IMR-90 (cell line): Measurements from ENCODE around the gene USP25. TPM values are rescaled to one million over a fixed set of nuclear protein-coding genes. Genes with fewer than 3 reads are reported as not detected.

ENCODE experiments used
- ATAC-seq: fragments of 200-7000 bp; cut with Tn5 transposase; 2 replicates; pipeline ENCODE4 v1.9.1; 2020; ENCODE audit warnings: low read depth, mild to moderate bottlenecking, moderate library complexity
- BruUV-seq: library from RNA; stranded (reverse); fragments of 400-500 nt; replicated peaks from 2 replicates; lab custom pipeline; 2021; lab: Mats Ljungman, UMichigan
- CTCF ChIA-PET: fragments of 300-600 bp; formaldehyde crosslinking; extraction: SDS; loops from one replicate; lab custom pipeline; 2021; ENCODE audit warnings: antibody characterized with exemption; lab: Yijun Ruan, JAX
- POLR2A ChIA-PET: fragments of 300-600 bp; sonication (Branson Sonifier 250); formaldehyde crosslinking; loops from one replicate; lab custom pipeline; 2022; ENCODE audit warnings: antibody characterized with exemption; ENCODE audit not compliant: unreplicated experiment; lab: Charles Lee
- DNase-seq: peaks from one replicate; pipeline ENCODE4 v3.0.0; 2013
- H2AFZ ChIP-seq: replicated peaks from 2 replicates; pipeline ENCODE3; 2013; ENCODE audit warnings: low read length, mild to moderate bottlenecking; ENCODE audit not compliant: poor library complexity
- H2AK5ac ChIP-seq: 2 replicates; pipeline ENCODE4 v1.6.1; 2013; ENCODE audit warnings: low read depth, low read length, inconsistent platforms
- H2AK9ac ChIP-seq: replicated peaks from 2 replicates; pipeline ENCODE3; 2013; ENCODE audit warnings: mild to moderate bottlenecking, low read depth, low read length, moderate library complexity; ENCODE audit not compliant: poor library complexity
- H2BK120ac ChIP-seq: 2 replicates; pipeline ENCODE4 v1.6.1; 2013; ENCODE audit warnings: low read depth, low read length, inconsistent platforms
- H2BK15ac ChIP-seq: 3 replicates; pipeline ENCODE4 v1.6.1; 2013; ENCODE audit warnings: low read depth, low read length, inconsistent platforms
- H2BK20ac ChIP-seq: 2 replicates; pipeline ENCODE4 v1.6.1; 2013; ENCODE audit warnings: low read depth, mild to moderate bottlenecking, inconsistent platforms, low read length, moderate library complexity
- H2BK5ac ChIP-seq: 2 replicates; pipeline ENCODE4 v1.6.1; 2013; ENCODE audit warnings: mild to moderate bottlenecking, low read depth, low read length, inconsistent platforms; ENCODE audit not compliant: poor library complexity, severe bottlenecking
- H3K14ac ChIP-seq: replicated peaks from 2 replicates; pipeline ENCODE4 v1.6.1; 2013; ENCODE audit warnings: low read depth, low read length, inconsistent platforms
- H3K18ac ChIP-seq: 2 replicates; pipeline ENCODE4 v1.6.1; 2013; ENCODE audit warnings: low read depth, low read length, control low read depth
- H3K23ac ChIP-seq: 2 replicates; pipeline ENCODE4 v1.6.1; 2013; ENCODE audit warnings: low read depth, low read length, inconsistent platforms
- H3K27ac ChIP-seq: 2 replicates; pipeline ENCODE4 v1.5.1; 2013; ENCODE audit warnings: mild to moderate bottlenecking, control low read depth, low read length; ENCODE audit not compliant: insufficient read depth
- H3K27me3 ChIP-seq: 2 replicates; pipeline ENCODE4 v1.6.1; 2013; ENCODE audit warnings: low read length; ENCODE audit not compliant: control insufficient read depth, insufficient read depth
- H3K36me3 ChIP-seq: 2 replicates; pipeline ENCODE4 v1.6.1; 2013; ENCODE audit warnings: low read length, mixed read lengths; ENCODE audit not compliant: control insufficient read depth, insufficient read depth
- H3K4ac ChIP-seq: 2 replicates; pipeline ENCODE4 v1.6.1; 2013; ENCODE audit warnings: low read depth, low read length, inconsistent platforms
- H3K4me1 ChIP-seq: 2 replicates; pipeline ENCODE4 v1.6.1; 2013; ENCODE audit warnings: low read length, mixed read lengths; ENCODE audit not compliant: control insufficient read depth, insufficient read depth
- H3K4me2 ChIP-seq: 2 replicates; pipeline ENCODE4 v1.6.1; 2013; ENCODE audit warnings: low read depth, mild to moderate bottlenecking, control low read depth, low read length, moderate library complexity
- H3K4me3 ChIP-seq: 2 replicates; pipeline ENCODE4 v1.5.1; 2013; ENCODE audit warnings: low read depth, mild to moderate bottlenecking, control low read depth, low read length, moderate library complexity; ENCODE audit not compliant: insufficient read depth
- H3K56ac ChIP-seq: 2 replicates; pipeline ENCODE4 v1.6.1; 2013; ENCODE audit warnings: low read length, inconsistent platforms; ENCODE audit not compliant: insufficient read depth; ENCODE audit errors: extremely low read depth
- H3K79me1 ChIP-seq, 2 experiments: 2 replicates each; pipeline ENCODE4 v1.6.1; 2013; ENCODE audit warnings: low read length in 2 of 2, inconsistent platforms in 1 of 2, low read depth in 1 of 2
- H3K9ac ChIP-seq: 2 replicates; pipeline ENCODE4 v1.6.1; 2013; ENCODE audit warnings: low read depth, low read length, control low read depth
- H3K9me1 ChIP-seq: 2 replicates; pipeline ENCODE4 v1.6.1; 2013; ENCODE audit warnings: low read length, inconsistent platforms; ENCODE audit not compliant: insufficient read depth
- H3K9me3 ChIP-seq: 2 replicates; pipeline ENCODE4 v1.6.1; 2013; ENCODE audit warnings: low read length; ENCODE audit not compliant: control insufficient read depth, insufficient read depth
- H4K20me1 ChIP-seq: 2 replicates; pipeline ENCODE4 v1.6.1; 2013; ENCODE audit warnings: low read length, inconsistent platforms; ENCODE audit not compliant: insufficient read depth
- H4K5ac ChIP-seq: 2 replicates; pipeline ENCODE4 v1.6.1; 2013; ENCODE audit warnings: mild to moderate bottlenecking, low read depth, low read length, control low read depth
- H4K8ac ChIP-seq, 2 experiments: 2 replicates each; pipeline ENCODE4 v1.6.1; 2013; ENCODE audit warnings: low read depth in 2 of 2, low read length in 2 of 2, control low read depth in 1 of 2, inconsistent platforms in 1 of 2
- H4K91ac ChIP-seq: 2 replicates; pipeline ENCODE4 v1.6.1; 2013; ENCODE audit warnings: low read depth, low read length, inconsistent platforms; ENCODE audit not compliant: insufficient read depth
- CHD1 ChIP-seq: IDR thresholded peaks from 2 replicates; pipeline ENCODE4 v1.6.1; 2012; ENCODE audit warnings: low read depth, low read length, improper control_type of control experiment
- CTCF ChIP-seq: conservative IDR thresholded peaks from 2 replicates; pipeline ENCODE4 v1.5.1; 2012; ENCODE audit warnings: mild to moderate bottlenecking, low read depth, low read length, improper control_type of control experiment
- MAFK ChIP-seq: IDR thresholded peaks from 2 replicates; pipeline ENCODE4 v1.6.1; 2012; ENCODE audit warnings: low read depth, low read length, improper control_type of control experiment
- WGBS, 2 experiments: methylation state at CpG; one replicate each; pipeline versions ENCODE4 v1.1.5 to v1.1.7; 2013; ENCODE audit warnings: missing lambda C conversion rate in 2 of 2; ENCODE audit not compliant: insufficient read length in 1 of 2; ENCODE audit errors: extremely low coverage in 2 of 2; 5-methylcytosine and 5-hydroxymethylcytosine counted together
- dilution Hi-C: fragments of 300-500 bp; cut with HindIII; formaldehyde crosslinking; loops from one replicate; pipeline ENCODE4 v1.14.3; 2018; ENCODE audit warnings: low sequenced_read_pairs; ENCODE audit not compliant: unreplicated experiment
- in situ Hi-C: fragments of 300-500 bp; cut with MboI; formaldehyde crosslinking; loops from 3 replicates; pipeline ENCODE4 v1.14.3; 2019; ENCODE audit warnings: low sequenced_read_pairs, inconsistent platforms, mixed read lengths
- intact Hi-C: fragments of 100-400 bp; cut with micrococcal nuclease; formaldehyde crosslinking; loops from 2 replicates; pipeline ENCODE4 v1.10.0; 2022
- polyA plus RNA-seq, 3 experiments: library from polyadenylated mRNA; depleted of rRNA; stranded (reverse); fragments of >200 nt; gene quantifications; 2 replicates each; pipeline ENCODE4 v1.2.3, GENCODE V29; 2012; ENCODE audit warnings: low replicate concordance in 1 of 3
- total RNA-seq: library from RNA; depleted of rRNA; stranded (reverse); fragments of >200 nt; gene quantifications from 2 replicates; pipeline ENCODE4 v1.2.3, GENCODE V29; 2012

Gene USP25
- total and polyA plus RNA-seq, 2 of the 4 experiments (the other 2 are of a cell fraction) = 9.3 to 23.3 TPM

- no peak for ATAC-seq
- intact Hi-C loops = no loop called here
- Histone ChIP-seq H3K4me1 (peaks cover 3% of the 10 kb centered on the region; the same call in 1 of the 2 replicates), H4K5ac (no peak overlapping the region), H2BK120ac (no peak overlapping the region), H3K14ac (no peak overlapping the region), H3K4me3 (no peak overlapping the region), H3K9ac (no peak overlapping the region), H3K23ac (no peak overlapping the region), H3K9me3 (no peaks in the 10 kb centered on the region), H3K56ac (no peak overlapping the region), H2BK5ac (no peak overlapping the region), H4K8ac (no peak overlapping the region), H3K36me3 (no peaks in the 10 kb centered on the region), H3K18ac (no peak overlapping the region), H4K20me1 (peaks cover 7% of the 10 kb centered on the region; the same call in 1 of the 2 replicates), H3K4me2 (no peak overlapping the region), H3K9me1 (0 out of 2 replicates have a peak, but pooled peaks cover 2% of the 10 kb centered on the region), H3K27me3 (no peaks in the 10 kb centered on the region; the same call in 1 of the 2 replicates), H4K91ac (no peak overlapping the region), H3K4ac (no peak overlapping the region), H3K79me1 (peaks cover 8 to 16% of the 10 kb centered on the region in 2 experiments; a peak in 3 of 4 replicates), H3K27ac (no peak overlapping the region), H2AK5ac (no peak overlapping the region), H2AK9ac (no peak overlapping the region), H2BK20ac (no peak overlapping the region), H2BK15ac (no peak overlapping the region), H2AFZ (no peak overlapping the region)
- in situ Hi-C loops = no loop called here
- TF ChIP-seq CTCF (no peak), MAFK (peak; percentile 34; the same call in 1 of the 2 replicates), CHD1 (no peak)
- no CpG with 5 or more reads among the region's 3 CpGs for WGBS, 2 experiments
- BruUV-seq = no TSS peak
- POLR2A ChIA-PET = no interaction called here
- no peak for DNase-seq
- CTCF ChIA-PET = no interaction called here
- dilution Hi-C loops = no loop called here
These were observed 1.7 kb upstream of the USP25 start for GRCh38 chr21:15728046-15728445.
